ENCODE data around the gene IL25.

DNA sequence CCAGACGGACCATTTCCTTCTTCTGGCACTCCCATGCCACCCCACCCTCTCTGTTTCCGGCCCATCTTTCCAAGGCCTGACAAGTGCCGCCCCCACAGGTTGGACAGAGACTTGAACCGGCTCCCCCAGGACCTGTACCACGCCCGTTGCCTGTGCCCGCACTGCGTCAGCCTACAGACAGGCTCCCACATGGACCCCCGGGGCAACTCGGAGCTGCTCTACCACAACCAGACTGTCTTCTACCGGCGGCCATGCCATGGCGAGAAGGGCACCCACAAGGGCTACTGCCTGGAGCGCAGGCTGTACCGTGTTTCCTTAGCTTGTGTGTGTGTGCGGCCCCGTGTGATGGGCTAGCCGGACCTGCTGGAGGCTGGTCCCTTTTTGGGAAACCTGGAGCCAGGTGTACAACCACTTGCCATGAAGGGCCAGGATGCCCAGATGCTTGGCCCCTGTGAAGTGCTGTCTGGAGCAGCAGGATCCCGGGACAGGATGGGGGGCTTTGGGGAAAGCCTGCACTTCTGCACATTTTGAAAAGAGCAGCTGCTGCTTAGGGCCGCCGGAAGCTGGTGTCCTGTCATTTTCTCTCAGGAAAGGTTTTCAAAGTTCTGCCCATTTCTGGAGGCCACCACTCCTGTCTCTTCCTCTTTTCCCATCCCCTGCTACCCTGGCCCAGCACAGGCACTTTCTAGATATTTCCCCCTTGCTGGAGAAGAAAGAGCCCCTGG, 3.1 kb downstream of the IL25 start:
- TF ChIP-seq ISL1 (CRISPR knock-in tag; IDR thresholded peaks at IDR 0.05) (no peak), ARNTL (CRISPR knock-in tag; IDR thresholded peaks at IDR 0.05; ENCODE audit: borderline replicate concordance, low read depth) (no peak), CSDC2 (CRISPR knock-in tag; IDR thresholded peaks at IDR 0.05) (no peak), ZNF70 (CRISPR knock-in tag; IDR thresholded peaks at IDR 0.05) (no peak), ZFP3 (CRISPR knock-in tag; IDR thresholded peaks at IDR 0.05) (no peak), PPARA (CRISPR knock-in tag; IDR thresholded peaks at IDR 0.05; ENCODE audit: borderline replicate concordance) (no peak), TCF4 (CRISPR knock-in tag; IDR thresholded peaks at IDR 0.05; ENCODE audit: borderline replicate concordance) (no peak), ZC3H10 (CRISPR knock-in tag; IDR thresholded peaks at IDR 0.05) (no peak), TOX (CRISPR knock-in tag; IDR thresholded peaks at IDR 0.05; ENCODE audit: borderline replicate concordance) (no peak)
- TF ChIP-seq, protein P1, sequence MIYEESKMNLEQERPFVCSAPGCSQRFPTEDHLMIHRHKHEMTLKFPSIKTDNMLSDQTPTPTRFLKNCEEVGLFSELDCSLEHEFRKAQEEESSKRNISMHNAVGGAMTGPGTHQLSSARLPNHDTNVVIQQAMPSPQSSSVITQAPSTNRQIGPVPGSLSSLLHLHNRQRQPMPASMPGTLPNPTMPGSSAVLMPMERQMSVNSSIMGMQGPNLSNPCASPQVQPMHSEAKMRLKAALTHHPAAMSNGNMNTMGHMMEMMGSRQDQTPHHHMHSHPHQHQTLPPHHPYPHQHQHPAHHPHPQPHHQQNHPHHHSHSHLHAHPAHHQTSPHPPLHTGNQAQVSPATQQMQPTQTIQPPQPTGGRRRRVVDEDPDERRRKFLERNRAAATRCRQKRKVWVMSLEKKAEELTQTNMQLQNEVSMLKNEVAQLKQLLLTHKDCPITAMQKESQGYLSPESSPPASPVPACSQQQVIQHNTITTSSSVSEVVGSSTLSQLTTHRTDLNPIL (CRISPR knock-in tag; IDR thresholded peaks at IDR 0.05; ENCODE audit: low read depth): no peak
- TF ChIP-seq, protein P2, sequence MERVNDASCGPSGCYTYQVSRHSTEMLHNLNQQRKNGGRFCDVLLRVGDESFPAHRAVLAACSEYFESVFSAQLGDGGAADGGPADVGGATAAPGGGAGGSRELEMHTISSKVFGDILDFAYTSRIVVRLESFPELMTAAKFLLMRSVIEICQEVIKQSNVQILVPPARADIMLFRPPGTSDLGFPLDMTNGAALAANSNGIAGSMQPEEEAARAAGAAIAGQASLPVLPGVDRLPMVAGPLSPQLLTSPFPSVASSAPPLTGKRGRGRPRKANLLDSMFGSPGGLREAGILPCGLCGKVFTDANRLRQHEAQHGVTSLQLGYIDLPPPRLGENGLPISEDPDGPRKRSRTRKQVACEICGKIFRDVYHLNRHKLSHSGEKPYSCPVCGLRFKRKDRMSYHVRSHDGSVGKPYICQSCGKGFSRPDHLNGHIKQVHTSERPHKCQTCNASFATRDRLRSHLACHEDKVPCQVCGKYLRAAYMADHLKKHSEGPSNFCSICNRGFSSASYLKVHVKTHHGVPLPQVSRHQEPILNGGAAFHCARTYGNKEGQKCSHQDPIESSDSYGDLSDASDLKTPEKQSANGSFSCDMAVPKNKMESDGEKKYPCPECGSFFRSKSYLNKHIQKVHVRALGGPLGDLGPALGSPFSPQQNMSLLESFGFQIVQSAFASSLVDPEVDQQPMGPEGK (CRISPR knock-in tag; IDR thresholded peaks at IDR 0.05; ENCODE audit: borderline replicate concordance): no peak
- TF ChIP-seq, protein P3, sequence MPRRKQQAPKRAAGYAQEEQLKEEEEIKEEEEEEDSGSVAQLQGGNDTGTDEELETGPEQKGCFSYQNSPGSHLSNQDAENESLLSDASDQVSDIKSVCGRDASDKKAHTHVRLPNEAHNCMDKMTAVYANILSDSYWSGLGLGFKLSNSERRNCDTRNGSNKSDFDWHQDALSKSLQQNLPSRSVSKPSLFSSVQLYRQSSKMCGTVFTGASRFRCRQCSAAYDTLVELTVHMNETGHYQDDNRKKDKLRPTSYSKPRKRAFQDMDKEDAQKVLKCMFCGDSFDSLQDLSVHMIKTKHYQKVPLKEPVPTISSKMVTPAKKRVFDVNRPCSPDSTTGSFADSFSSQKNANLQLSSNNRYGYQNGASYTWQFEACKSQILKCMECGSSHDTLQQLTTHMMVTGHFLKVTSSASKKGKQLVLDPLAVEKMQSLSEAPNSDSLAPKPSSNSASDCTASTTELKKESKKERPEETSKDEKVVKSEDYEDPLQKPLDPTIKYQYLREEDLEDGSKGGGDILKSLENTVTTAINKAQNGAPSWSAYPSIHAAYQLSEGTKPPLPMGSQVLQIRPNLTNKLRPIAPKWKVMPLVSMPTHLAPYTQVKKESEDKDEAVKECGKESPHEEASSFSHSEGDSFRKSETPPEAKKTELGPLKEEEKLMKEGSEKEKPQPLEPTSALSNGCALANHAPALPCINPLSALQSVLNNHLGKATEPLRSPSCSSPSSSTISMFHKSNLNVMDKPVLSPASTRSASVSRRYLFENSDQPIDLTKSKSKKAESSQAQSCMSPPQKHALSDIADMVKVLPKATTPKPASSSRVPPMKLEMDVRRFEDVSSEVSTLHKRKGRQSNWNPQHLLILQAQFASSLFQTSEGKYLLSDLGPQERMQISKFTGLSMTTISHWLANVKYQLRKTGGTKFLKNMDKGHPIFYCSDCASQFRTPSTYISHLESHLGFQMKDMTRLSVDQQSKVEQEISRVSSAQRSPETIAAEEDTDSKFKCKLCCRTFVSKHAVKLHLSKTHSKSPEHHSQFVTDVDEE (CRISPR knock-in tag; IDR thresholded peaks at IDR 0.05): no peak
